Mesenchymal stem cell (in vitro differentiated cells and primary cell): ENCODE results near the gene EMC8.

Experiments
- DNase-seq: peaks from one replicate; pipeline ENCODE4 v3.0.0-alpha.2; 2013
- H2AFZ ChIP-seq: one replicate; pipeline ENCODE4 v1.6.1; 2013; ENCODE audit warnings: low read depth, mild to moderate bottlenecking, control low read depth, inconsistent platforms, low read length, moderate library complexity
- H2AK5ac ChIP-seq: 2 replicates; pipeline ENCODE4 v1.6.1; 2013; ENCODE audit warnings: low read length, moderate library complexity, mild to moderate bottlenecking, inconsistent platforms; ENCODE audit not compliant: severe bottlenecking
- H2BK120ac ChIP-seq: one replicate; pipeline ENCODE4 v1.6.1; 2013; ENCODE audit warnings: low read depth, mild to moderate bottlenecking, inconsistent platforms, low read length, moderate library complexity
- H2BK12ac ChIP-seq, 2 experiments: one replicate each; pipeline ENCODE4 v1.6.1; 2013; ENCODE audit warnings: inconsistent platforms in 2 of 2, low read length in 2 of 2, mild to moderate bottlenecking in 2 of 2, moderate library complexity in 2 of 2, control low read depth in 1 of 2
- H2BK15ac ChIP-seq: one replicate; pipeline ENCODE4 v1.6.1; 2013; ENCODE audit warnings: mild to moderate bottlenecking, low read depth, inconsistent platforms; ENCODE audit not compliant: poor library complexity, severe bottlenecking
- H2BK5ac ChIP-seq: 2 replicates; pipeline ENCODE4 v1.6.1; 2013; ENCODE audit warnings: low read depth, mild to moderate bottlenecking, low read length, control low read depth, inconsistent platforms; ENCODE audit not compliant: poor library complexity, severe bottlenecking
- H3K14ac ChIP-seq, 2 experiments: one replicate each; pipeline ENCODE4 v1.6.1; 2013; ENCODE audit warnings: inconsistent platforms in 2 of 2, low read length in 2 of 2, control low read depth in 1 of 2, mild to moderate bottlenecking in 1 of 2, moderate library complexity in 1 of 2
- H3K18ac ChIP-seq, 2 experiments: one replicate each; pipeline ENCODE4 v1.6.1; 2013; ENCODE audit warnings: inconsistent platforms in 2 of 2, low read length in 2 of 2, control low read depth in 1 of 2, low read depth in 1 of 2, mild to moderate bottlenecking in 1 of 2
- H3K23ac ChIP-seq, 2 experiments: one replicate each; pipeline ENCODE4 v1.6.1; 2013; ENCODE audit warnings: inconsistent platforms in 2 of 2, low read length in 2 of 2, mild to moderate bottlenecking in 2 of 2, moderate library complexity in 2 of 2, control low read depth in 1 of 2
- H3K27ac ChIP-seq: 2 replicates; pipeline ENCODE4 v1.5.1; 2013; ENCODE audit warnings: mild to moderate bottlenecking, moderate library complexity, low read length, control low read depth, inconsistent platforms; ENCODE audit not compliant: poor library complexity, severe bottlenecking
- H3K27me3 ChIP-seq, 2 experiments: 2 replicates each; pipeline versions ENCODE4 v1.6.1 to v1.7.0; 2013; ENCODE audit warnings: low read length in 2 of 2, mild to moderate bottlenecking in 2 of 2, moderate library complexity in 2 of 2, control low read depth in 1 of 2, inconsistent platforms in 1 of 2; ENCODE audit not compliant: control insufficient read depth in 1 of 2, insufficient read depth in 1 of 2
- H3K36me3 ChIP-seq, 2 experiments: 2 replicates each; pipeline versions ENCODE4 v1.6.1 to v1.7.0; 2013; ENCODE audit warnings: low read length in 2 of 2, control low read depth in 1 of 2, inconsistent platforms in 1 of 2, low read depth in 1 of 2, mild to moderate bottlenecking in 1 of 2; ENCODE audit not compliant: insufficient read depth in 2 of 2, control insufficient read depth in 1 of 2
- H3K4ac ChIP-seq, 2 experiments: one replicate each; pipeline ENCODE4 v1.6.1; 2013; ENCODE audit warnings: inconsistent platforms in 2 of 2, low read length in 2 of 2, mild to moderate bottlenecking in 2 of 2, moderate library complexity in 2 of 2, control low read depth in 1 of 2, low read depth in 1 of 2
- H3K4me1 ChIP-seq: 2 replicates; pipeline ENCODE4 v1.6.1; 2013; ENCODE audit warnings: low read depth, low read length, control low read depth; ENCODE audit not compliant: control insufficient read depth, insufficient read depth
- H3K4me2 ChIP-seq: 2 replicates; pipeline ENCODE4 v1.6.1; 2013; ENCODE audit warnings: low read length, mild to moderate bottlenecking, inconsistent platforms; ENCODE audit not compliant: poor library complexity, severe bottlenecking
- H3K4me3 ChIP-seq, 2 experiments: 2 replicates each; pipeline versions ENCODE4 v1.5.1 to v1.7.0; 2013; ENCODE audit warnings: low read length in 2 of 2, mild to moderate bottlenecking in 2 of 2, control low read depth in 1 of 2, low read depth in 1 of 2; ENCODE audit not compliant: insufficient read depth in 1 of 2
- H3K79me1 ChIP-seq: replicated peaks from 2 replicates; pipeline ENCODE4 v1.6.1; 2013; ENCODE audit warnings: mild to moderate bottlenecking, control low read depth, low read length, inconsistent platforms; ENCODE audit not compliant: poor library complexity, severe bottlenecking
- H3K9ac ChIP-seq: 2 replicates; pipeline ENCODE4 v1.7.0; 2013; ENCODE audit warnings: mild to moderate bottlenecking, low read length, moderate library complexity
- H3K9me3 ChIP-seq: 2 replicates; pipeline ENCODE4 v1.7.0; 2013; ENCODE audit warnings: mild to moderate bottlenecking, low read length; ENCODE audit not compliant: control insufficient read depth
- H4K8ac ChIP-seq: one replicate; pipeline ENCODE4 v1.6.1; 2013; ENCODE audit warnings: inconsistent platforms, mild to moderate bottlenecking, low read length, moderate library complexity
- H4K91ac ChIP-seq: one replicate; pipeline ENCODE4 v1.6.1; 2013; ENCODE audit warnings: mild to moderate bottlenecking, low read length, inconsistent platforms
- WGBS: methylation state at CpG from one replicate; pipeline ENCODE4 v1.1.7; 2013; ENCODE audit warnings: mixed read lengths; 5-methylcytosine and 5-hydroxymethylcytosine counted together

Gene EMC8

GRCh38 chr16:85805442-85806045, 6.2 kb upstream of the EMC8 start:
- Histone ChIP-seq H2BK12ac (no peak overlapping the region), H3K27me3 (peaks cover 0 to 6% of the 10 kb centered on the region in 2 experiments), H3K79me1 (peaks cover 26% of the 10 kb centered on the region), H3K14ac (no peak overlapping the region), H4K91ac (no peak overlapping the region), H2BK5ac (no peak overlapping the region), H3K9ac (no peak overlapping the region), H2AFZ (no peak overlapping the region), H3K9me3 (no peaks in the 10 kb centered on the region), H3K18ac (no peak overlapping the region), H2BK15ac (no peak overlapping the region), H3K4ac (no peak overlapping the region), H3K4me2 (no peak overlapping the region), H4K8ac (no peak overlapping the region), H3K4me1 (peaks cover 4% of the 10 kb centered on the region), H2BK120ac (no peak overlapping the region), H3K36me3 (peaks cover 41 to 60% of the 10 kb centered on the region in 2 experiments), H3K23ac (no peak overlapping the region), H3K4me3 (no peak overlapping the region), H3K27ac (no peak overlapping the region), H2AK5ac (no peak overlapping the region)
- WGBS: 93% methylated on average over 17 of the region's 18 CpGs
- DNase-seq: no peak

GRCh38 chr16:85803570-85803969, 4.2 kb upstream of the EMC8 start:
- Histone ChIP-seq H2BK120ac (no peak overlapping the region), H2BK5ac (no peak overlapping the region), H2BK12ac (no peak overlapping the region), H3K9me3 (no peaks in the 10 kb centered on the region), H4K91ac (no peak overlapping the region), H3K18ac (no peak overlapping the region), H3K79me1 (peaks cover 26% of the 10 kb centered on the region), H2AK5ac (no peak overlapping the region), H2BK15ac (no peak overlapping the region), H3K4me2 (no peak overlapping the region), H2AFZ (no peak overlapping the region), H3K27ac (no peak overlapping the region), H3K14ac (no peak overlapping the region), H4K8ac (no peak overlapping the region), H3K4me3 (no peak overlapping the region), H3K4ac (no peak overlapping the region), H3K36me3 (peaks cover 41 to 60% of the 10 kb centered on the region in 2 experiments), H3K27me3 (no peaks in the 10 kb centered on the region), H3K9ac (no peak overlapping the region), H3K4me1 (peaks cover 5% of the 10 kb centered on the region), H3K23ac (no peak overlapping the region)
- WGBS: 81% methylated on average over 13 of the region's 14 CpGs
- DNase-seq: no peak

- no peaks in the 10 kb centered on the region for H3K27me3 ChIP-seq
- peak overlapping the region in 1 of 2 experiments; percentile 99 for H3K4ac ChIP-seq
- H2BK120ac ChIP-seq: peak overlapping the region; percentile 80
Observed at GRCh38 chr16:85800321-85800669, 951 bp upstream of the EMC8 start.

DNA sequence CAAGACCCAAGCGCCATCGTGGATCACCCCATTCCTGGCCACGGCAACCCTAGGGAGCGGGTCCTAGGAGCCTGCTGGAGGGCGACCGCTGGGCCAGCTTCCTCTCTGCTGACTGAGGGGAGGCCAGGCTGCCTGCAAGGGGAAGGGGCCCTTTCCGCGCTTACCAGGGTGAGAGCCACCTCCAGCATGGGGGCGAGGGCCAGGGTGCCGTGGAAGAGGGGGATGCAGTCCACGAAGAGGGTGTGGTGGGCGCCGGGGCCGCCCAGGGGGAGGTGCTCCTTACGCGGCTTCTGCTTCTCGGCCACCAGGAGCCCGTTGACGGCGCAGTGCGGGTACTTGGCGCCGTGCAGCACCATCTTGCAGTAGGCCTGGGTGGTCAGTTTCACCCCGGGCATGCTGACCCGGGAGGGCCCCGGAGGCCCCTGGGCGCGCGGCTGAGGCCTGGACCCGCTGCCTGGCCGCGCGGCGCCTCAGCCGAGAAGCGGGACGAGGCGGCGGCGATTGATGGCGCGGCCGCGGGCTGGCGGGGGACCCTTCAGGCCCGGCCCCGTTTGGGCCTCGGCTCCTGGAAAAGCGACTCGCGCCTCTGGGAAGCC, 345 bp downstream of the EMC8 start:
- H3K14ac ChIP-seq: peak overlapping the region in 1 of 2 experiments; percentile 94
- H2BK5ac ChIP-seq: peak overlapping the region; percentile 46
- H3K9ac ChIP-seq: peak overlapping the region; percentile 98
- peak overlapping the region; percentile 94 to 98 for H3K4me3 ChIP-seq
- H3K27ac ChIP-seq: peak overlapping the region; percentile 45
- H2BK15ac ChIP-seq: peak overlapping the region; percentile 54
- H3K4me2 ChIP-seq: peak overlapping the region; percentile 89
- H3K79me1 ChIP-seq: peaks cover 17% of the 10 kb centered on the region
- peak; percentile 63 for DNase-seq
- H3K36me3 ChIP-seq: peaks cover 38 to 60% of the 10 kb centered on the region in 2 experiments
- peak overlapping the region; percentile 85 for H4K8ac ChIP-seq
- H2AFZ ChIP-seq: peak overlapping the region; percentile 60
- H2AK5ac ChIP-seq: no peak overlapping the region
- H3K18ac ChIP-seq: peak overlapping the region; percentile 93 to 96
- no peaks in the 10 kb centered on the region for H3K9me3 ChIP-seq
- H3K4ac ChIP-seq: peak overlapping the region; percentile 81 to 88
- under 1% methylated on average over 35 of the region's 51 CpGs for WGBS
- H2BK120ac ChIP-seq: peak overlapping the region; percentile 74
- H3K27me3 ChIP-seq: no peaks in the 10 kb centered on the region
- H4K91ac ChIP-seq: peak overlapping the region; percentile 84
- H3K23ac ChIP-seq: peak overlapping the region in 1 of 2 experiments; percentile 95
- peaks cover 13% of the 10 kb centered on the region for H3K4me1 ChIP-seq
- peak overlapping the region in 1 of 2 experiments; percentile 79 for H2BK12ac ChIP-seq

More at GRCh38 chr16:85800321-85800669, 951 bp upstream of the EMC8 start:
- no peak overlapping the region for H3K27ac ChIP-seq
- peak overlapping the region; percentile 94 to 98 for H3K4me3 ChIP-seq
- no peak overlapping the region for H2BK5ac ChIP-seq
- 14% methylated on average over 9 of the region's 9 CpGs for WGBS
- no peak overlapping the region for H4K91ac ChIP-seq
- DNase-seq: no peak
- H3K79me1 ChIP-seq: peaks cover 20% of the 10 kb centered on the region
- H2BK15ac ChIP-seq: no peak overlapping the region
- no peak overlapping the region for H3K14ac ChIP-seq
- no peak overlapping the region for H2BK12ac ChIP-seq
- H2AFZ ChIP-seq: no peak overlapping the region
- H3K36me3 ChIP-seq: peaks cover 39 to 58% of the 10 kb centered on the region in 2 experiments
- peaks cover 7% of the 10 kb centered on the region for H3K4me1 ChIP-seq
- peak overlapping the region; percentile 68 for H2AK5ac ChIP-seq
- no peak overlapping the region for H3K23ac ChIP-seq
- no peak overlapping the region for H4K8ac ChIP-seq
- no peaks in the 10 kb centered on the region for H3K9me3 ChIP-seq
- peak overlapping the region; percentile 76 for H3K4me2 ChIP-seq
- H3K9ac ChIP-seq: peak overlapping the region; percentile 98
- peak overlapping the region; percentile 94 for H3K18ac ChIP-seq
